Measurements from ENCODE around the gene PELI3.

Gene PELI3

DNA sequence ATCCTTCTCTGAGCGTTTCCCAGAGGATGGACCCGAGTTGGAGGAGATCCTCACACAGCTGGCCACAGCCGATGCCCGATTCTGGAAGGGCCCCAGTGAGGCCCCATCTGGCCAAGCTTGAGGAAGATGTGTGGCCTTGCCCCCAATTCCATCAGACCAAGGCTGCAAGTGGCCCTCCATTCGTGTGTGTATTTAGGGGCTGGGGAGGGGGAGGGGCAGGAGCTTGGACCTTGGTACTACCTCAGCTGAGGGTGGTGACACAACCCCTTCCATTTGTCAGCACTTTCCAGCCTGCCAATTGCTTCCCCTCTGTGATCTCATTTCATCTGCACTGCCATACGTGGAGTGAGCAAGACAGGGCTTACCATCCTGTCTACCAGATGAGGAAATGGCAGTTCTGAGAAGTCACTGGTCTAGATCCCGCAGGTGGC, 42.4 kb downstream of the PELI3 start:
- no peak for DNase-seq

- peak; percentile 83 for DNase-seq
Observed at GRCh38 chr11:66510271-66510989, 43.7 kb downstream of the PELI3 start, which contains the start of gene BBS1. Gene BBS1, plus strand, starts transcription at chr11:66510635. Its CDS starts 25 bp downstream, at chr11:66510660.

DNA sequence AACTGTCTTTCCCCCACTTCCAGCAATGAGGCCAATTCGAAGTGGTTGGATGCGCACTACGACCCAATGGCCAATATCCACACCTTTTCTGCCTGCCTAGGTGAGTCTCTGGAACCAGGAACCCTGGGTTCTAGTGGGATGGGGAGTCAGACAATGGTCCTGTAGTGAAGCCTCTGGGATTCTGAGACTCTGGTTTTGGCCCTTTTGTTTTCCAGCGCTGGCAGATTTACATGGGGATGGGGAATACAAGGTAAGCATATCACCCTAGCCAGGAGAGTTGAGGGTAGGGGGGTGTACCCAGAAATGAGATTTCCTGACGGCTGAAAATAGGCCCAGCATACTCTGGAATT, 44.3 kb downstream of the PELI3 start:
- DNase-seq = no peak

DNA sequence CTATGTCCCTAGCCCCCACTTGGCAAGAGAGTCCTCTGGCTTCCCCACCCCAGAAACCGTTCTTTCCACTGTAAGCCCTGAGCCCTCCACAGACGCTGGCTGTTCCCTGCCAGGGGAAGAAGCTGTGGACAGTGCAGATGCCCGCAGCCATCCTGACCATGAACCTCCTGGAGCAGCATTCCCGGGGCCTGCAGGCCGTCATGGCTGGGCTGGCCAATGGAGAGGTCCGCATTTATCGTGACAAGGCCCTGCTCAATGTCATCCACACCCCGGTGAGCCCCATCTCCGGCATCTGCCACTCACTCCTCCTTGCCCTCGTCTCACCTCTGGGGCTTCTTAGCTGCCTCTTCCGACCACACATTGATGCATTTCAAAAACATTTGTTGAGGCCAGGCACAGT, 56.9 kb downstream of the PELI3 start:
- DNase-seq = no peak

DNA sequence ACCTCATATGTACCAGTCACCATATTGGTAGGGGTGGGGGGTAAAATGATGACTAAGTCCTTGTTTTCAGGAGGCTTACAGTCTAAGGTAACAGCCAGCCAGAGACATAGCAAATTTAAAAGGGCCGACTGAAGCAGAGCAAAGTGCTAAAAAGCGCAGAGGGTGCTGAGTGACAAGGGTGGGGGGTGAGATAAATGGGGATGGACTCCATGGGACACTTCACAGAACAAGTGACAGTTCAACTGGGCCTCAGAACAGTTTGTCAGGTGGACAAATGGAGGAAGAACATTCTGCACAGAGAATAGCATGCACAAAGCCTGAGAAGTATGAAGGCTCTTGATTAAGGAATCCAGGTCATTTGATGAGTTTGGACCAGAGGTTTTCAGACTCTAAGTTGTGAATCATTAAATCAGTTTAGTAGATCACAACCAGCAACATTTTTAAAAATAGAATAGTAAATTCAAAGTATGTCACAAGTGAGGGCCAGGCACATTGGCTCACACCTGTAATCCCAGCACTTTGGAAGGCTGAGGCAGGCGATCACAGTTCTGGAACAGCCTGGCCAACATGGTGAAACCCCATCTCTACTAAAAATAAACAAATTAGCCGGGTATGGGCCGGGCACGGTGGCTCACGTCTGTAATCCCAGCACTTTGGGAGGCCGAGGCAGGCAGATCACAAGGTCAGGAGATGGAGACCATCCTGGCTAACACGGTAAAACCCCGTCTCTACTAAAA, 57.8 kb downstream of the PELI3 start:
- no peak for DNase-seq
